GM12878 (cell line): ENCODE results near the gene NOD2. TPM values are rescaled to one million over a fixed set of nuclear protein-coding genes. Genes with fewer than 3 reads are reported as not detected.

ENCODE experiments used
- BCL3 ChIP-seq: IDR thresholded peaks from 2 replicates; pipeline ENCODE4 v1.6.1; 2011; ENCODE audit warnings: borderline replicate concordance, low read depth, mild to moderate bottlenecking, moderate library complexity, low read length; ENCODE audit not compliant: insufficient read depth, poor library complexity, severe bottlenecking
- CBFB ChIP-seq: IDR thresholded peaks from 2 replicates; pipeline ENCODE4 v1.6.1; 2016; ENCODE audit warnings: antibody characterized with exemption, low read depth
- CBX5 ChIP-seq: sonication (generic); IDR thresholded peaks from 2 replicates; pipeline ENCODE4 v1.6.1; 2016; ENCODE audit warnings: low read depth, moderate library complexity, mild to moderate bottlenecking, inconsistent platforms
- CHD4 ChIP-seq: fragments of 200-600 bp; sonication (generic); IDR thresholded peaks from 2 replicates; pipeline ENCODE4 v1.6.1; 2016; ENCODE audit warnings: mild to moderate bottlenecking
- GATAD2B ChIP-seq: fragments of 450-650 bp; conservative IDR thresholded peaks from 2 replicates; pipeline ENCODE4 v1.6.1; 2017; ENCODE audit warnings: low read depth, mild to moderate bottlenecking, moderate library complexity
- NFXL1 ChIP-seq: fragments of 450-650 bp; IDR thresholded peaks from 2 replicates; pipeline ENCODE4 v1.6.1; 2017; ENCODE audit warnings: antibody characterized with exemption, mild to moderate bottlenecking, borderline replicate concordance
- PAX8 ChIP-seq: fragments of 450-650 bp; IDR thresholded peaks from 2 replicates; pipeline ENCODE4 v1.6.1; 2017; ENCODE audit warnings: mild to moderate bottlenecking, moderate library complexity
- PML ChIP-seq: IDR thresholded peaks from 2 replicates; pipeline ENCODE4 v1.6.1; 2012; ENCODE audit warnings: low read length, inconsistent platforms
- RFX5 ChIP-seq: IDR thresholded peaks from 2 replicates; pipeline ENCODE4 v1.6.1; 2011; ENCODE audit warnings: low read depth, low read length, improper control_type of control experiment
- SIX5 ChIP-seq: IDR thresholded peaks from 2 replicates; pipeline ENCODE4 v1.6.1; 2011; ENCODE audit warnings: mild to moderate bottlenecking, low read depth, low read length, moderate library complexity; ENCODE audit not compliant: severe bottlenecking
- SUPT20H ChIP-seq: IDR thresholded peaks from 2 replicates; pipeline ENCODE4 v1.6.1; 2011; ENCODE audit warnings: low read depth, mild to moderate bottlenecking, low read length, moderate library complexity, borderline replicate concordance; ENCODE audit not compliant: control insufficient read depth
- ZBED1 ChIP-seq: IDR thresholded peaks from 2 replicates; pipeline ENCODE4 v1.6.1; 2016; ENCODE audit warnings: borderline replicate concordance
- ZNF274 ChIP-seq: IDR thresholded peaks from one replicate; pipeline ENCODE4 v1.8.0; 2011; ENCODE audit not compliant: insufficient read length, insufficient read depth
- ZNF687 ChIP-seq: fragments of 450-650 bp; IDR thresholded peaks from 2 replicates; pipeline ENCODE4 v1.6.1; 2017; ENCODE audit warnings: mild to moderate bottlenecking, moderate library complexity
- polyA plus RNA-seq, 11 experiments: library from polyadenylated mRNA; depleted of rRNA in 4 of 11; unstranded in 6 of 11; stranded (reverse) in 5 of 11; fragments of >200 nt; fragmentation: Nextera tagmentation in 4 of 11; fragmentation: Illumina TruSeq in 1 of 11; extraction: Ambion mirVana in 4 of 11; extraction: Trizol in 1 of 11; gene quantifications; 1 replicate in 1 of 11; 2 replicates in 10 of 11; pipeline versions ENCODE4 v1.2.1 to v1.2.3, GENCODE V29; 2011 to 2016; ENCODE audit warnings: inconsistent platforms in 2 of 11, missing spikeins in 2 of 11, low read depth in 1 of 11
- total RNA-seq, 4 experiments: library from RNA; depleted of rRNA in 3 of 4; stranded (reverse); fragments of >200 nt in 3 of 4; fragmentation: Illumina TruSeq in 1 of 4; extraction: Trizol in 1 of 4; gene quantifications; 2 replicates each; pipeline versions ENCODE4 v1.2.1 to v1.2.3, GENCODE V29; 2013 to 2021
- TF ChIP-seq, protein P1 (sequence below): fragments of 150-350 bp; IDR thresholded peaks from 2 replicates; pipeline ENCODE4 v1.6.1; 2016; ENCODE audit warnings: low read depth, low read length
- TF ChIP-seq, protein P2 (sequence below): fragments of 450-650 bp; IDR thresholded peaks from 2 replicates; pipeline ENCODE4 v1.6.1; 2017; ENCODE audit warnings: mild to moderate bottlenecking
- TF ChIP-seq, protein P3 (sequence below): fragments of 450-650 bp; IDR thresholded peaks from 2 replicates; pipeline ENCODE4 v1.6.1; 2016; ENCODE audit warnings: mild to moderate bottlenecking

NOD2 gene
- total and polyA plus RNA-seq, 10 of the 15 experiments (the other 5 are each of a cell fraction or from before 2014, with no cell fraction given) = 1.0 to 18.6 (median 6.7) TPM

DNA sequence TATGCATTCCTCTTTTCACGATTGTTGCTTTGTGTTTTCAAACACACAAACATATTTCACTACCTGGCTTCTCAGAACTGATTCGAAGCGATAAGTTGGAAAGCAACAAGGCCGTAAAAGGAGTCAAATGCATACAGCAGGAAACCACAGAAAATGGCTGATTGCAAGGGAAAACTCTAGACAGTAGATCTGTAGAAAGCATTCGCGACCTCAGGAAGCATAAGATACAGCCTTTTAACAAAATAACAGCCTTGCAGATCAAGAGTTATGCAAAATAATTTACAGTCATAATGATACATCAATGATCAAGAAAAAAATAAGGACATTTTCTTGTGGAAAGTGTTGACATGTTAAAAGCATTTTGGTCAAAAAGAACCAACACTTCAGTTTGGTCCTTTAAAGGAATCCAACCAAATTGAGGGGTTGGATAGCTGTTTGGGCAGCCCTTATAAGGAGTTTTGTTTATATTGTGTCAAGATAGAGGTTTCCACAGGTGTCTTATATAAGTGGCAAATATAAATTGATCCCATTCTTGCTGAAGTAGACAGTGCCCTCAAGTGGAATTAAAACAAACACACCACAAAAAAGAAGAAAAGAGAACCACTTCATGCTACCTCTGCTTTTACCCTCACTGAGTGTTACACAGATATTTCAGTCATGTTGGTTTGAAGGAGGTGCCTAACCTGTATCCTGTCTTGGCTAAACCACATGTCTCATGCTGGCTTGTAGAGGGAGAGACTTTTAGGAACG is 54.0 kb downstream of the NOD2 start (continued):
- no peak for TF ChIP-seq ZNF687
- TF ChIP-seq, protein P1, sequence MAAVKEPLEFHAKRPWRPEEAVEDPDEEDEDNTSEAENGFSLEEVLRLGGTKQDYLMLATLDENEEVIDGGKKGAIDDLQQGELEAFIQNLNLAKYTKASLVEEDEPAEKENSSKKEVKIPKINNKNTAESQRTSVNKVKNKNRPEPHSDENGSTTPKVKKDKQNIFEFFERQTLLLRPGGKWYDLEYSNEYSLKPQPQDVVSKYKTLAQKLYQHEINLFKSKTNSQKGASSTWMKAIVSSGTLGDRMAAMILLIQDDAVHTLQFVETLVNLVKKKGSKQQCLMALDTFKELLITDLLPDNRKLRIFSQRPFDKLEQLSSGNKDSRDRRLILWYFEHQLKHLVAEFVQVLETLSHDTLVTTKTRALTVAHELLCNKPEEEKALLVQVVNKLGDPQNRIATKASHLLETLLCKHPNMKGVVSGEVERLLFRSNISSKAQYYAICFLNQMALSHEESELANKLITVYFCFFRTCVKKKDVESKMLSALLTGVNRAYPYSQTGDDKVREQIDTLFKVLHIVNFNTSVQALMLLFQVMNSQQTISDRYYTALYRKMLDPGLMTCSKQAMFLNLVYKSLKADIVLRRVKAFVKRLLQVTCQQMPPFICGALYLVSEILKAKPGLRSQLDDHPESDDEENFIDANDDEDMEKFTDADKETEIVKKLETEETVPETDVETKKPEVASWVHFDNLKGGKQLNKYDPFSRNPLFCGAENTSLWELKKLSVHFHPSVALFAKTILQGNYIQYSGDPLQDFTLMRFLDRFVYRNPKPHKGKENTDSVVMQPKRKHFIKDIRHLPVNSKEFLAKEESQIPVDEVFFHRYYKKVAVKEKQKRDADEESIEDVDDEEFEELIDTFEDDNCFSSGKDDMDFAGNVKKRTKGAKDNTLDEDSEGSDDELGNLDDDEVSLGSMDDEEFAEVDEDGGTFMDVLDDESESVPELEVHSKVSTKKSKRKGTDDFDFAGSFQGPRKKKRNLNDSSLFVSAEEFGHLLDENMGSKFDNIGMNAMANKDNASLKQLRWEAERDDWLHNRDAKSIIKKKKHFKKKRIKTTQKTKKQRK = no peak
- TF ChIP-seq PML = no peak
- TF ChIP-seq CBX5 = no peak
- no peak for TF ChIP-seq NFXL1
- TF ChIP-seq SUPT20H = no peak
- TF ChIP-seq, protein P2, sequence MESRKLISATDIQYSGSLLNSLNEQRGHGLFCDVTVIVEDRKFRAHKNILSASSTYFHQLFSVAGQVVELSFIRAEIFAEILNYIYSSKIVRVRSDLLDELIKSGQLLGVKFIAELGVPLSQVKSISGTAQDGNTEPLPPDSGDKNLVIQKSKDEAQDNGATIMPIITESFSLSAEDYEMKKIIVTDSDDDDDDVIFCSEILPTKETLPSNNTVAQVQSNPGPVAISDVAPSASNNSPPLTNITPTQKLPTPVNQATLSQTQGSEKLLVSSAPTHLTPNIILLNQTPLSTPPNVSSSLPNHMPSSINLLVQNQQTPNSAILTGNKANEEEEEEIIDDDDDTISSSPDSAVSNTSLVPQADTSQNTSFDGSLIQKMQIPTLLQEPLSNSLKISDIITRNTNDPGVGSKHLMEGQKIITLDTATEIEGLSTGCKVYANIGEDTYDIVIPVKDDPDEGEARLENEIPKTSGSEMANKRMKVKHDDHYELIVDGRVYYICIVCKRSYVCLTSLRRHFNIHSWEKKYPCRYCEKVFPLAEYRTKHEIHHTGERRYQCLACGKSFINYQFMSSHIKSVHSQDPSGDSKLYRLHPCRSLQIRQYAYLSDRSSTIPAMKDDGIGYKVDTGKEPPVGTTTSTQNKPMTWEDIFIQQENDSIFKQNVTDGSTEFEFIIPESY = no peak
- no peak; the same call in 1 of the 2 replicates for TF ChIP-seq CBFB
- no peak for TF ChIP-seq RFX5
- no peak for TF ChIP-seq ZNF274
- no peak for TF ChIP-seq BCL3
- TF ChIP-seq, protein P3, sequence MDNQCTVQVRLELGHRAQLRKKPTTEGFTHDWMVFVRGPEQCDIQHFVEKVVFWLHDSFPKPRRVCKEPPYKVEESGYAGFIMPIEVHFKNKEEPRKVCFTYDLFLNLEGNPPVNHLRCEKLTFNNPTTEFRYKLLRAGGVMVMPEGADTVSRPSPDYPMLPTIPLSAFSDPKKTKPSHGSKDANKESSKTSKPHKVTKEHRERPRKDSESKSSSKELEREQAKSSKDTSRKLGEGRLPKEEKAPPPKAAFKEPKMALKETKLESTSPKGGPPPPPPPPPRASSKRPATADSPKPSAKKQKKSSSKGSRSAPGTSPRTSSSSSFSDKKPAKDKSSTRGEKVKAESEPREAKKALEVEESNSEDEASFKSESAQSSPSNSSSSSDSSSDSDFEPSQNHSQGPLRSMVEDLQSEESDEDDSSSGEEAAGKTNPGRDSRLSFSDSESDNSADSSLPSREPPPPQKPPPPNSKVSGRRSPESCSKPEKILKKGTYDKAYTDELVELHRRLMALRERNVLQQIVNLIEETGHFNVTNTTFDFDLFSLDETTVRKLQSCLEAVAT = 0 out of 2 replicates have a peak, but pooled peaks have one; percentile 48
- no peak for TF ChIP-seq CHD4
- no peak for TF ChIP-seq PAX8
- no peak for TF ChIP-seq ZBED1
- TF ChIP-seq GATAD2B = no peak
- TF ChIP-seq SIX5 = no peak
- TF ChIP-seq, all 136 proteins: peak for 21
